Breast epithelium (tissue), 4 donors: ENCODE results near the gene SPHKAP. TPM values are rescaled to one million over a fixed set of nuclear protein-coding genes. Genes with fewer than 3 reads are reported as not detected.

Experiments
- DNase-seq, 2 donors: peaks; one replicate each; pipeline ENCODE4 v3.0.0-alpha.2; 2019; ENCODE audit warnings: low spot score in 2 of 2
- H3K27ac ChIP-seq, 2 donors: fragments of 200-600 bp; sonication (generic) in 1 of 2; one replicate each; pipeline ENCODE4 v1.5.1; 2016 to 2019; ENCODE audit warnings: mild to moderate bottlenecking in 1 of 2
- H3K27me3 ChIP-seq, 2 donors: fragments of 200-600 bp; sonication (generic) in 1 of 2; one replicate each; pipeline versions ENCODE4 v1.5.1 to v1.6.0; 2017 to 2019; ENCODE audit warnings: control low read depth in 1 of 2, mild to moderate bottlenecking in 1 of 2
- H3K36me3 ChIP-seq: fragments of 200-600 bp; one replicate; pipeline ENCODE4 v1.5.1; 2019
- H3K4me1 ChIP-seq, 2 donors: fragments of 200-600 bp; sonication (generic); one replicate each; pipeline ENCODE4 v1.5.1; 2016 to 2019; ENCODE audit warnings: control low read depth in 1 of 2
- H3K4me3 ChIP-seq, 3 donors: fragments of 200-600 bp; sonication (generic); 1 replicate in 2 of 3; 2 replicates in 1 of 3; pipeline ENCODE4 v1.5.1; 2016 to 2019; ENCODE audit warnings: mild to moderate bottlenecking in 3 of 3, moderate library complexity in 2 of 3
- H3K9me3 ChIP-seq, 2 donors: fragments of 200-600 bp; sonication (generic) in 1 of 2; one replicate each; pipeline ENCODE4 v1.5.1; 2016 to 2019; ENCODE audit warnings: control low read depth in 1 of 2
- POLR2A ChIP-seq: fragments of 450-650 bp; IDR thresholded peaks from one replicate; pipeline ENCODE4 v1.6.1; 2016; ENCODE audit warnings: antibody characterized with exemption, mild to moderate bottlenecking, moderate library complexity
- POLR2AphosphoS5 ChIP-seq, 3 donors: sonication (generic); formaldehyde crosslinking; IDR thresholded peaks; one replicate each; pipeline ENCODE4 v1.6.1; 2017; ENCODE audit warnings: antibody characterized with exemption in 3 of 3
- intact Hi-C: fragments of 100-400 bp; cut with DNase I; formaldehyde crosslinking; loops from one replicate; pipeline ENCODE4 v1.15.1; 2023; ENCODE audit warnings: low total_unique reads
- total RNA-seq, 3 donors: library from RNA; depleted of rRNA; stranded (reverse); fragments of >200 nt; gene quantifications; one replicate each; pipeline ENCODE4 v1.1.0, GENCODE V29; 2016
- TF ChIP-seq, protein P1 (sequence below), 3 donors: fragments of 450-650 bp; IDR thresholded peaks; one replicate each; pipeline ENCODE4 v1.5.1; 2016 to 2017; ENCODE audit warnings: antibody characterized with exemption in 3 of 3, mild to moderate bottlenecking in 3 of 3, moderate library complexity in 3 of 3

SPHKAP gene
- total RNA-seq, 3 donors from 2014 or later = 0.59 to 0.66 TPM; not detected in 1

DNA sequence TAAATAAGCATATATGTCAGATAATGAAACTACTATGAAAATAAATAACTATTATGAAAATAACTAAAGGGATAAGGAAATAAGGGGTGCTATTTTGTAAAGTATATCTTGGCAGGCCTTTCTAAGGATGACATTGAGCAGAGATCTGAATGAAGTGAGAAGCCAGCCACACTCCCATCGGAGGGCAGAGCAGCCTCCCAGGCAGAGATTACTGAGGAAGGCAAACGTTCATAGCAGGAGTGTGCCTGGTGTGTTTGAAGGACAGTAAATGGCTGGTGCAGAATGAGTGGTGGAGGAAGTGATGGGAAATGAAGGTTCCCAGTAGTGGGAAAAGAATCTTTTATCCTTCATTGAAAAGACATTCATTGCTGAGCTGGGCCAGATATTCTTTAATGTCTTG is 62.5 kb downstream of the SPHKAP start:
- intact Hi-C loops = no loop called here
- Histone ChIP-seq H3K27me3 (no peaks in the 10 kb centered on the region), H3K4me3 (no peak overlapping the region), H3K9me3 (no peaks in the 10 kb centered on the region), H3K4me1 (no peaks in the 10 kb centered on the region), H3K36me3 (no peaks in the 10 kb centered on the region), H3K27ac (no peak overlapping the region)
- no peak for DNase-seq
- TF ChIP-seq POLR2A (no peak), POLR2AphosphoS5 (IDR thresholded peaks at IDR 0.05) (no peak)
- TF ChIP-seq, protein P1, sequence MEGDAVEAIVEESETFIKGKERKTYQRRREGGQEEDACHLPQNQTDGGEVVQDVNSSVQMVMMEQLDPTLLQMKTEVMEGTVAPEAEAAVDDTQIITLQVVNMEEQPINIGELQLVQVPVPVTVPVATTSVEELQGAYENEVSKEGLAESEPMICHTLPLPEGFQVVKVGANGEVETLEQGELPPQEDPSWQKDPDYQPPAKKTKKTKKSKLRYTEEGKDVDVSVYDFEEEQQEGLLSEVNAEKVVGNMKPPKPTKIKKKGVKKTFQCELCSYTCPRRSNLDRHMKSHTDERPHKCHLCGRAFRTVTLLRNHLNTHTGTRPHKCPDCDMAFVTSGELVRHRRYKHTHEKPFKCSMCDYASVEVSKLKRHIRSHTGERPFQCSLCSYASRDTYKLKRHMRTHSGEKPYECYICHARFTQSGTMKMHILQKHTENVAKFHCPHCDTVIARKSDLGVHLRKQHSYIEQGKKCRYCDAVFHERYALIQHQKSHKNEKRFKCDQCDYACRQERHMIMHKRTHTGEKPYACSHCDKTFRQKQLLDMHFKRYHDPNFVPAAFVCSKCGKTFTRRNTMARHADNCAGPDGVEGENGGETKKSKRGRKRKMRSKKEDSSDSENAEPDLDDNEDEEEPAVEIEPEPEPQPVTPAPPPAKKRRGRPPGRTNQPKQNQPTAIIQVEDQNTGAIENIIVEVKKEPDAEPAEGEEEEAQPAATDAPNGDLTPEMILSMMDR (IDR thresholded peaks at IDR 0.05) = no peak

DNA sequence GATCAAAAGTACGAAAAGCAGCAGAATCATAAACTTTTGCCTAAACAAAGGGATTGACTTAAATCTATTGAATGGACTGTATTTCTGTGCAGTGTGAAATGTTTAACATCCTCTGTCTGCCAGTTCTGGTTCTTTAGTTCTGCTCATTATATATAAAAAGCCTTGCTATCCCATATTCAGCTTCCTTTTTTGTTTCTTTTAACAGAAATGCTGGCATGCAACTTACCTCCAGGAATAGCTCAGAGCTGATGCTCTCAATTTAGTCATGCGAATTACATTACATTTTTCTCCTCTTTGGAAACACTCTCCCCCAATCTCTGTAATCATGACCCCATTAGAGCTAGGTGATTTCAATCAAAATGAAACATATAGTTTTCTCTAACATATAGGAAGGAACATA is 73.6 kb downstream of the SPHKAP start:
- Histone ChIP-seq H3K4me3 (no peak overlapping the region), H3K27me3 (no peaks in the 10 kb centered on the region), H3K27ac (no peak overlapping the region), H3K36me3 (no peaks in the 10 kb centered on the region), H3K9me3 (no peaks in the 10 kb centered on the region), H3K4me1 (no peaks in the 10 kb centered on the region)
- TF ChIP-seq, protein P1 (IDR thresholded peaks at IDR 0.05) = no peak
- TF ChIP-seq POLR2AphosphoS5 (IDR thresholded peaks at IDR 0.05) = no peak
- TF ChIP-seq POLR2A = no peak
- intact Hi-C loops = no loop called here
- DNase-seq = no peak

DNA sequence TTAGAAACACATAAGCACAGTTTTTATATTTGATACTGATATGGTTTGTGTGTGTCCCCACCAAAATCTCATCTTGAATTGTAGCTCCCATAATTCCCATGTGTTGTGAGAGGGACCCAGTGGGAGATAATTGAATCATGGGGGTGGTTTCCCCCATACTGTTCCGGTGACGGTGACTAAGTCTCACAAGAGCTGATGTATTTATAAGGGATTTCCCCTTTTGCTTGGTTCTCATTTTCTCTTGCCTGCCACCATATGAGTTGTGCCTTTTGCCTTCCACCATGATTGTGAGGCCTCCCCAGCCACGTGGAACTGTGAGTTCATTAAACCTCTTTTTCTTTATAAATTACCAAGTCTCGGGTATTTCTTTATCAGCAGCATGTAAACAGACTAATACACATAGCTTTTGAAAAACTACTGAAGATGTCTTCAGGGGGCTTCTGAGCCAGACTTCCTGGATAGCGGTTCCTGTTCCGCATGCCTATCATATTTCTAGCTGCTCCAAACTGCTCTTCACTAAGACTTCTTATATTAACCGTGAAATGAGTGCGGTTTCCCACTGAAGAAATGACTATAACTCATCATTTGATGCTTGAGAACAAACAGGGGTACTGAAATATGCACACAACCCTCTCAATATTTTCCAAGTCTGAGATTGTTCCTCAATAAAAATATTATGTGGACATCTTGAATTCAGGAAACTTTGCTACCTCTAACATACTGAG is 75.8 kb downstream of the SPHKAP start:
- Histone ChIP-seq H3K27ac (no peak overlapping the region), H3K9me3 (no peaks in the 10 kb centered on the region), H3K27me3 (no peaks in the 10 kb centered on the region), H3K4me3 (no peak overlapping the region), H3K4me1 (no peaks in the 10 kb centered on the region), H3K36me3 (no peaks in the 10 kb centered on the region)
- intact Hi-C loops = no loop called here
- DNase-seq = no peak
- TF ChIP-seq POLR2A (no peak), POLR2AphosphoS5 (IDR thresholded peaks at IDR 0.05) (no peak)
- TF ChIP-seq, protein P1 (IDR thresholded peaks at IDR 0.05) = no peak

DNA sequence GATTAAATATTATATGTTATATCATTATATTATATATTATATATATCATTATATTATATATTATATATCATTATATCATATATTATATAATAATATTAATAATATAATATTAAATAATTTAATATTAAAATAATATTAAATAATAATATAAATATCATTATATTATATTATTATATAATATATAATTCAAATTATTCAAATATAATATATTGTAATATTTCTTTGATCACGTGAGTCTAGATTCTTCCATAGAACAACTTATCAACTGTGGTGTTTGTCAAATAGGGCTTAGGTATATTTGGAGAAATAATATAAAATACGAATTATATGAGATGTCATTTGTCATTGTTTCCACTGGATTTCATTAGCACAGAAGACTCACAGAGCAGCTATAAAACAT is 77.3 kb downstream of the SPHKAP start:
- Histone ChIP-seq H3K4me1 (no peaks in the 10 kb centered on the region), H3K9me3 (peaks cover 0 to 14% of the 10 kb centered on the region in 2 donors), H3K36me3 (no peaks in the 10 kb centered on the region), H3K27me3 (no peaks in the 10 kb centered on the region), H3K27ac (no peak overlapping the region), H3K4me3 (no peak overlapping the region)
- intact Hi-C loops = no loop called here
- TF ChIP-seq POLR2A = no peak
- no peak for TF ChIP-seq POLR2AphosphoS5 (IDR thresholded peaks at IDR 0.05)
- TF ChIP-seq, protein P1 (IDR thresholded peaks at IDR 0.05) = no peak
- DNase-seq = no peak

DNA sequence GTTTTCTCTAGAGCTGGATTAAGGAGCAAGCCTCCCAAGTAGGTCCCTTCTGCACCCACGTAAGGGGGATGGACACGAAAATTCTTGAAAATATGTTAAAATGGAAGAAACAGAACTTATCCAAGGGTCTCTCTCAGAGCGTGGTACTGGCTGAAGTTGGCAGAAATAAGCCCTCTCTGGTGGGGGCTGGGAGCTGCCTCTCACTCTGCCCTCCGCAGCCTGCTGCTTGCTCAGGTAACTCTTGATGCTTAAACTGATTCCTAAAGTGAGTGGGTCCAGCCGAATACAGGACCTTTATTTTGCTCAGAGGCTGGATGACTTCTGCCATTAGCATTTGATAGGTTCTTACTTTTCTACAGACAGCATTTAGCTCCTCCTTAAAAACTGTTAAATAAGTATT is 78.1 kb downstream of the SPHKAP start:
- DNase-seq = no peak
- TF ChIP-seq, protein P1 (IDR thresholded peaks at IDR 0.05) = no peak
- no peak for TF ChIP-seq POLR2AphosphoS5 (IDR thresholded peaks at IDR 0.05)
- TF ChIP-seq POLR2A = no peak
- H3K9me3 ChIP-seq = peaks cover 0 to 20% of the 10 kb centered on the region in 2 donors
- H3K4me1 ChIP-seq = no peaks in the 10 kb centered on the region
- H3K4me3 ChIP-seq = no peak overlapping the region
- H3K36me3 ChIP-seq = no peaks in the 10 kb centered on the region
- intact Hi-C loops = no loop called here
- no peak overlapping the region for H3K27ac ChIP-seq
- H3K27me3 ChIP-seq = no peaks in the 10 kb centered on the region
